GM23338 (cell line): ENCODE results near the gene SLC13A4. TPM values are rescaled to one million over a fixed set of nuclear protein-coding genes. Genes with fewer than 3 reads are reported as not detected.

ENCODE experiments used
- ATAC-seq: fragments of 200-7000 bp; cut with Tn5 transposase; 3 replicates; pipeline ENCODE4 v1.9.1; 2020
- DNase-seq: peaks from one replicate; pipeline ENCODE4 v3.0.0-alpha.2; 2015; ENCODE audit warnings: low spot score
- H2AFZ ChIP-seq: fragments of 200-600 bp; sonication (generic); 2 replicates; pipeline ENCODE4 v1.8.0; 2016; ENCODE audit warnings: antibody characterized with exemption, mild to moderate bottlenecking, moderate library complexity
- H3F3A ChIP-seq: fragments of 200-600 bp; sonication (generic); replicated peaks from 2 replicates; pipeline ENCODE4 v1.8.0; 2017; ENCODE audit warnings: antibody characterized with exemption, mixed run types, low read depth
- H3K27ac ChIP-seq: fragments of 200-600 bp; sonication (generic); 2 replicates; pipeline ENCODE4 v1.6.1; 2016; ENCODE audit warnings: low read depth
- H3K27me3 ChIP-seq: fragments of 200-600 bp; sonication (generic); 2 replicates; pipeline ENCODE4 v1.8.0; 2016; ENCODE audit warnings: mild to moderate bottlenecking, mixed run types, moderate library complexity; ENCODE audit not compliant: insufficient read depth
- H3K36me3 ChIP-seq: fragments of 200-600 bp; sonication (generic); 2 replicates; pipeline ENCODE4 v1.8.0; 2016; ENCODE audit warnings: mild to moderate bottlenecking; ENCODE audit not compliant: insufficient read depth
- H3K4me1 ChIP-seq: fragments of 200-600 bp; sonication (generic); 2 replicates; pipeline ENCODE4 v1.8.0; 2016; ENCODE audit warnings: mild to moderate bottlenecking, moderate library complexity; ENCODE audit not compliant: insufficient read depth
- H3K4me2 ChIP-seq: fragments of 200-600 bp; sonication (generic); 2 replicates; pipeline ENCODE4 v1.7.1; 2017; ENCODE audit warnings: mixed run types
- H3K4me3 ChIP-seq: fragments of 200-600 bp; sonication (generic); 2 replicates; pipeline ENCODE4 v1.6.1; 2016; ENCODE audit warnings: mixed run types
- H3K79me2 ChIP-seq: fragments of 200-600 bp; sonication (generic); replicated peaks from 2 replicates; pipeline ENCODE4 v1.8.0; 2017; ENCODE audit warnings: mild to moderate bottlenecking; ENCODE audit not compliant: insufficient read depth
- H3K9me2 ChIP-seq: fragments of 200-600 bp; sonication (generic); 2 replicates; pipeline ENCODE4 v1.8.0; 2017; ENCODE audit not compliant: insufficient read depth
- H4K20me1 ChIP-seq: fragments of 200-600 bp; sonication (generic); replicated peaks from 2 replicates; pipeline ENCODE4 v1.8.0; 2017; ENCODE audit warnings: mild to moderate bottlenecking; ENCODE audit not compliant: insufficient read depth
- H3K27ac Mint-ChIP-seq: 2 replicates; pipeline ENCODE4 v1.8.0; 2020; ENCODE audit warnings: inconsistent platforms, mild to moderate bottlenecking, moderate library complexity, mixed read lengths
- H3K27me3 Mint-ChIP-seq: 3 replicates; pipeline ENCODE4 v1.8.0; 2022; ENCODE audit warnings: low read depth, mild to moderate bottlenecking, moderate library complexity, mixed read lengths, inconsistent platforms; ENCODE audit not compliant: insufficient read depth, poor library complexity
- H3K36me3 Mint-ChIP-seq: 3 replicates; pipeline ENCODE4 v1.8.0; 2021; ENCODE audit warnings: low read depth, mild to moderate bottlenecking, inconsistent platforms, moderate library complexity, mixed read lengths
- H3K4me1 Mint-ChIP-seq: 3 replicates; pipeline ENCODE4 v1.8.0; 2020; ENCODE audit warnings: mild to moderate bottlenecking, inconsistent platforms, mixed read lengths
- H3K4me3 Mint-ChIP-seq: 3 replicates; pipeline ENCODE4 v1.8.0; 2021; ENCODE audit warnings: moderate library complexity, mild to moderate bottlenecking, inconsistent platforms, mixed read lengths
- H3K9me3 Mint-ChIP-seq: 3 replicates; pipeline ENCODE4 v1.8.0; 2020; ENCODE audit warnings: moderate library complexity, mild to moderate bottlenecking, inconsistent platforms, mixed read lengths
- EZH2 ChIP-seq: fragments of 200-600 bp; sonication (generic); IDR thresholded peaks from one replicate; pipeline ENCODE4 v1.8.0; 2017; ENCODE audit warnings: antibody characterized with exemption, mild to moderate bottlenecking, low read depth; ENCODE audit not compliant: unreplicated experiment
- EZH2phosphoT487 ChIP-seq: fragments of 200-600 bp; sonication (generic); IDR thresholded peaks from one replicate; pipeline ENCODE4 v1.8.1; 2018; ENCODE audit warnings: antibody characterized with exemption; ENCODE audit not compliant: unreplicated experiment
- POLR2AphosphoS5 ChIP-seq: IDR thresholded peaks from 2 replicates; pipeline ENCODE4 v1.6.1; 2016; ENCODE audit warnings: antibody characterized with exemption, low read depth
- ZNF114 ChIP-seq: fragments of 250-450 bp; sonication (Bioruptor Pico); IDR thresholded peaks from 2 replicates; pipeline ENCODE4 v1.5.0; 2020; ENCODE audit warnings: mild to moderate bottlenecking, moderate library complexity
- polyA plus RNA-seq: library from polyadenylated mRNA; unstranded; fragments of >200 nt; fragmentation: Nextera tagmentation; extraction: Ambion mirVana; gene quantifications from 2 replicates; pipeline ENCODE4 v1.2.1, GENCODE V29; 2016
- total RNA-seq: library from RNA; depleted of rRNA; stranded (reverse); fragments of >200 nt; shearing (Covaris generic); gene quantifications from 2 replicates; pipeline ENCODE4 v1.2.3, GENCODE V29; 2014
- TF ChIP-seq, protein P1 (sequence below): fragments of 250-450 bp; sonication (Bioruptor Pico); IDR thresholded peaks from 2 replicates; pipeline ENCODE4 v1.5.0; 2020; ENCODE audit warnings: mild to moderate bottlenecking, moderate library complexity
- TF ChIP-seq, protein P2 (sequence below): IDR thresholded peaks from one replicate; pipeline ENCODE4 v1.6.1; 2018; ENCODE audit warnings: antibody characterized with exemption; ENCODE audit not compliant: unreplicated experiment
- TF ChIP-seq, protein P3 (sequence below), 2 experiments: fragments of 200-600 bp in 1 of 2; sonication (generic) in 1 of 2; conservative IDR thresholded peaks; 2 replicates each; pipeline versions ENCODE4 v1.5.1 to v1.6.1; 2016 to 2017; ENCODE audit warnings: antibody characterized with exemption in 2 of 2, low read depth in 2 of 2, mild to moderate bottlenecking in 2 of 2, moderate library complexity in 1 of 2

The SLC13A4 gene
- total and polyA plus RNA-seq, 2 experiments from 2014 or later: 1.7 to 2.3 TPM

DNA sequence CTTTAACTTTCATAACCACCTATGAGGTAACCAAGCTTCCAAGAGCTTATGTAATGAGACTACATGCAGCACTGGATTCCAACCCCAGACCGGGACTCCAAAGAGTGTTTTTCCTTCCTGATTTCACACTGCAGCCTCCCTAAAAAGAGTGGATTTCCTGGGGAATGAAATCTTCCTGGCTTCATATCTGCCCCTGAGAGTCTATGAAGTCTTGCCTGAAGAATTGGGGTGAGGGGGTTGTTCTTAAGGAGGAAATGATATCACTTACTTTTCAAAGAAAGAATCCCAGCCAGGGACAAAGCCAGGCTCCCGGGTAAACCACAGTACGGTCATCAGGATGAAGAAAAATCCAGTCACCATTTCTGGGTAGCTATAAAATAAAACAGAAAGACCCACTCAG is 35.9 kb downstream of the SLC13A4 start (continued):
- TF ChIP-seq, protein P1, sequence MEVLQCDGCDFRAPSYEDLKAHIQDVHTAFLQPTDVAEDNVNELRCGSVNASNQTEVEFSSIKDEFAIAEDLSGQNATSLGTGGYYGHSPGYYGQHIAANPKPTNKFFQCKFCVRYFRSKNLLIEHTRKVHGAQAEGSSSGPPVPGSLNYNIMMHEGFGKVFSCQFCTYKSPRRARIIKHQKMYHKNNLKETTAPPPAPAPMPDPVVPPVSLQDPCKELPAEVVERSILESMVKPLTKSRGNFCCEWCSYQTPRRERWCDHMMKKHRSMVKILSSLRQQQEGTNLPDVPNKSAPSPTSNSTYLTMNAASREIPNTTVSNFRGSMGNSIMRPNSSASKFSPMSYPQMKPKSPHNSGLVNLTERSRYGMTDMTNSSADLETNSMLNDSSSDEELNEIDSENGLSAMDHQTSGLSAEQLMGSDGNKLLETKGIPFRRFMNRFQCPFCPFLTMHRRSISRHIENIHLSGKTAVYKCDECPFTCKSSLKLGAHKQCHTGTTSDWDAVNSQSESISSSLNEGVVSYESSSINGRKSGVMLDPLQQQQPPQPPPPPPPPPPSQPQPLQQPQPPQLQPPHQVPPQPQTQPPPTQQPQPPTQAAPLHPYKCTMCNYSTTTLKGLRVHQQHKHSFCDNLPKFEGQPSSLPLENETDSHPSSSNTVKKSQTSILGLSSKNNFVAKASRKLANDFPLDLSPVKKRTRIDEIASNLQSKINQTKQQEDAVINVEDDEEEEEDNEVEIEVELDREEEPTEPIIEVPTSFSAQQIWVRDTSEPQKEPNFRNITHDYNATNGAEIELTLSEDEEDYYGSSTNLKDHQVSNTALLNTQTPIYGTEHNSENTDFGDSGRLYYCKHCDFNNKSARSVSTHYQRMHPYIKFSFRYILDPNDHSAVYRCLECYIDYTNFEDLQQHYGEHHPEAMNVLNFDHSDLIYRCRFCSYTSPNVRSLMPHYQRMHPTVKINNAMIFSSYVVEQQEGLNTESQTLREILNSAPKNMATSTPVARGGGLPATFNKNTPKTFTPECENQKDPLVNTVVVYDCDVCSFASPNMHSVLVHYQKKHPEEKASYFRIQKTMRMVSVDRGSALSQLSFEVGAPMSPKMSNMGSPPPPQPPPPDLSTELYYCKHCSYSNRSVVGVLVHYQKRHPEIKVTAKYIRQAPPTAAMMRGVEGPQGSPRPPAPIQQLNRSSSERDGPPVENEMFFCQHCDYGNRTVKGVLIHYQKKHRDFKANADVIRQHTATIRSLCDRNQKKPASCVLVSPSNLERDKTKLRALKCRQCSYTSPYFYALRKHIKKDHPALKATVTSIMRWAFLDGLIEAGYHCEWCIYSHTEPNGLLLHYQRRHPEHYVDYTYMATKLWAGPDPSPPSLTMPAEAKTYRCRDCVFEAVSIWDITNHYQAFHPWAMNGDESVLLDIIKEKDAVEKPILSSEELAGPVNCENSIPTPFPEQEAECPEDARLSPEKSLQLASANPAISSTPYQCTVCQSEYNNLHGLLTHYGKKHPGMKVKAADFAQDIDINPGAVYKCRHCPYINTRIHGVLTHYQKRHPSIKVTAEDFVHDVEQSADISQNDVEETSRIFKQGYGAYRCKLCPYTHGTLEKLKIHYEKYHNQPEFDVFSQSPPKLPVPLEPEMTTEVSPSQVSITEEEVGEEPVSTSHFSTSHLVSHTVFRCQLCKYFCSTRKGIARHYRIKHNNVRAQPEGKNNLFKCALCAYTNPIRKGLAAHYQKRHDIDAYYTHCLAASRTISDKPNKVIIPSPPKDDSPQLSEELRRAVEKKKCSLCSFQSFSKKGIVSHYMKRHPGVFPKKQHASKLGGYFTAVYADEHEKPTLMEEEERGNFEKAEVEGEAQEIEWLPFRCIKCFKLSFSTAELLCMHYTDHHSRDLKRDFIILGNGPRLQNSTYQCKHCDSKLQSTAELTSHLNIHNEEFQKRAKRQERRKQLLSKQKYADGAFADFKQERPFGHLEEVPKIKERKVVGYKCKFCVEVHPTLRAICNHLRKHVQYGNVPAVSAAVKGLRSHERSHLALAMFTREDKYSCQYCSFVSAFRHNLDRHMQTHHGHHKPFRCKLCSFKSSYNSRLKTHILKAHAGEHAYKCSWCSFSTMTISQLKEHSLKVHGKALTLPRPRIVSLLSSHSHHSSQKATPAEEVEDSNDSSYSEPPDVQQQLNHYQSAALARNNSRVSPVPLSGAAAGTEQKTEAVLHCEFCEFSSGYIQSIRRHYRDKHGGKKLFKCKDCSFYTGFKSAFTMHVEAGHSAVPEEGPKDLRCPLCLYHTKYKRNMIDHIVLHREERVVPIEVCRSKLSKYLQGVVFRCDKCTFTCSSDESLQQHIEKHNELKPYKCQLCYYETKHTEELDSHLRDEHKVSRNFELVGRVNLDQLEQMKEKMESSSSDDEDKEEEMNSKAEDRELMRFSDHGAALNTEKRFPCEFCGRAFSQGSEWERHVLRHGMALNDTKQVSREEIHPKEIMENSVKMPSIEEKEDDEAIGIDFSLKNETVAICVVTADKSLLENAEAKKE (CRISPR knock-in tag): no peak
- TF ChIP-seq POLR2AphosphoS5: no peak

DNA sequence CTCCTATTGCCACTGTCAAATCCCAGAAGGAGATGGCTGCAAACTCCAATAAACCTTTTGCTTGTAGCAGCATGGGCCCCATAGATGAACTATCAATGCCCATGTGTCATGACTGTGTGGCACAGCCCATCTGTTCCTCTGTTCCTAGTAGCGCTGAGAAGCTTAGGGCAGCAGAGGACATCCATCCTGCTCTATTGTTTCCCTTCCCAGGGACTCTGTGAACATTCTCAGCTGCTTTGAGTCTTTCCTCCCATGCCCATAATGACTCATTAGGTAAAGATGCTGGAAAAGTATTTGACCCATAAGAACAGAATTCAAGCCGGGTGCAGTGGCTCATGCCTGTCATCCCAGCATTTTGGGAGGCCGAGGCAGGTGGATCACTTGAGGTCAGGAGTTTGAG is 37.4 kb downstream of the SLC13A4 start:
- Mint-ChIP-seq H3K4me3 (no peak overlapping the region), H3K4me1 (no peaks in the 10 kb centered on the region), H3K27me3 (peaks cover 2% of the 10 kb centered on the region), H3K36me3 (peaks cover 5% of the 10 kb centered on the region; the same call in 1 of the 3 replicates), H3K27ac (no peak overlapping the region), H3K9me3 (no peaks in the 10 kb centered on the region)
- Histone ChIP-seq H3K27me3 (no peaks in the 10 kb centered on the region), H3K79me2 (no peaks in the 10 kb centered on the region), H3F3A (no peaks in the 10 kb centered on the region), H4K20me1 (0 out of 2 replicates have a peak, but pooled peaks cover 5% of the 10 kb centered on the region), H2AFZ (no peak overlapping the region), H3K4me1 (no peaks in the 10 kb centered on the region), H3K36me3 (no peaks in the 10 kb centered on the region), H3K4me2 (no peak overlapping the region), H3K27ac (no peak overlapping the region), H3K9me2 (no peaks in the 10 kb centered on the region), H3K4me3 (no peak overlapping the region)
- ATAC-seq (no peak), DNase-seq (no peak)
- TF ChIP-seq EZH2phosphoT487 (no peak), ZNF114 (CRISPR knock-in tag) (no peak), EZH2 (no peak)
- TF ChIP-seq, protein P2, sequence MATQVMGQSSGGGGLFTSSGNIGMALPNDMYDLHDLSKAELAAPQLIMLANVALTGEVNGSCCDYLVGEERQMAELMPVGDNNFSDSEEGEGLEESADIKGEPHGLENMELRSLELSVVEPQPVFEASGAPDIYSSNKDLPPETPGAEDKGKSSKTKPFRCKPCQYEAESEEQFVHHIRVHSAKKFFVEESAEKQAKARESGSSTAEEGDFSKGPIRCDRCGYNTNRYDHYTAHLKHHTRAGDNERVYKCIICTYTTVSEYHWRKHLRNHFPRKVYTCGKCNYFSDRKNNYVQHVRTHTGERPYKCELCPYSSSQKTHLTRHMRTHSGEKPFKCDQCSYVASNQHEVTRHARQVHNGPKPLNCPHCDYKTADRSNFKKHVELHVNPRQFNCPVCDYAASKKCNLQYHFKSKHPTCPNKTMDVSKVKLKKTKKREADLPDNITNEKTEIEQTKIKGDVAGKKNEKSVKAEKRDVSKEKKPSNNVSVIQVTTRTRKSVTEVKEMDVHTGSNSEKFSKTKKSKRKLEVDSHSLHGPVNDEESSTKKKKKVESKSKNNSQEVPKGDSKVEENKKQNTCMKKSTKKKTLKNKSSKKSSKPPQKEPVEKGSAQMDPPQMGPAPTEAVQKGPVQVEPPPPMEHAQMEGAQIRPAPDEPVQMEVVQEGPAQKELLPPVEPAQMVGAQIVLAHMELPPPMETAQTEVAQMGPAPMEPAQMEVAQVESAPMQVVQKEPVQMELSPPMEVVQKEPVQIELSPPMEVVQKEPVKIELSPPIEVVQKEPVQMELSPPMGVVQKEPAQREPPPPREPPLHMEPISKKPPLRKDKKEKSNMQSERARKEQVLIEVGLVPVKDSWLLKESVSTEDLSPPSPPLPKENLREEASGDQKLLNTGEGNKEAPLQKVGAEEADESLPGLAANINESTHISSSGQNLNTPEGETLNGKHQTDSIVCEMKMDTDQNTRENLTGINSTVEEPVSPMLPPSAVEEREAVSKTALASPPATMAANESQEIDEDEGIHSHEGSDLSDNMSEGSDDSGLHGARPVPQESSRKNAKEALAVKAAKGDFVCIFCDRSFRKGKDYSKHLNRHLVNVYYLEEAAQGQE: no peak
- TF ChIP-seq, protein P3, sequence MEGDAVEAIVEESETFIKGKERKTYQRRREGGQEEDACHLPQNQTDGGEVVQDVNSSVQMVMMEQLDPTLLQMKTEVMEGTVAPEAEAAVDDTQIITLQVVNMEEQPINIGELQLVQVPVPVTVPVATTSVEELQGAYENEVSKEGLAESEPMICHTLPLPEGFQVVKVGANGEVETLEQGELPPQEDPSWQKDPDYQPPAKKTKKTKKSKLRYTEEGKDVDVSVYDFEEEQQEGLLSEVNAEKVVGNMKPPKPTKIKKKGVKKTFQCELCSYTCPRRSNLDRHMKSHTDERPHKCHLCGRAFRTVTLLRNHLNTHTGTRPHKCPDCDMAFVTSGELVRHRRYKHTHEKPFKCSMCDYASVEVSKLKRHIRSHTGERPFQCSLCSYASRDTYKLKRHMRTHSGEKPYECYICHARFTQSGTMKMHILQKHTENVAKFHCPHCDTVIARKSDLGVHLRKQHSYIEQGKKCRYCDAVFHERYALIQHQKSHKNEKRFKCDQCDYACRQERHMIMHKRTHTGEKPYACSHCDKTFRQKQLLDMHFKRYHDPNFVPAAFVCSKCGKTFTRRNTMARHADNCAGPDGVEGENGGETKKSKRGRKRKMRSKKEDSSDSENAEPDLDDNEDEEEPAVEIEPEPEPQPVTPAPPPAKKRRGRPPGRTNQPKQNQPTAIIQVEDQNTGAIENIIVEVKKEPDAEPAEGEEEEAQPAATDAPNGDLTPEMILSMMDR (conservative IDR thresholded peaks at IDR 0.05; ENCODE audit: low read depth in 2 of 2): no peak
